Hepatocyte (in vitro differentiated cells): ENCODE results near the gene RGS19.

ENCODE experiments used
- EZH2 ChIP-seq: fragments of 200-600 bp; sonication (generic); IDR thresholded peaks from 2 replicates; pipeline ENCODE4 v1.6.1; 2016; ENCODE audit warnings: antibody characterized with exemption, mild to moderate bottlenecking, borderline replicate concordance
- EZH2phosphoT487 ChIP-seq: fragments of 200-600 bp; sonication (generic); IDR thresholded peaks from one replicate; pipeline ENCODE4 v1.6.1; 2018; ENCODE audit warnings: antibody characterized with exemption, mild to moderate bottlenecking, low read depth, moderate library complexity; ENCODE audit not compliant: unreplicated experiment, severe bottlenecking
- TF ChIP-seq, protein P1 (sequence below): fragments of 200-600 bp; sonication (generic); IDR thresholded peaks from 2 replicates; pipeline ENCODE4 v1.5.1; 2016; ENCODE audit warnings: antibody characterized with exemption, mild to moderate bottlenecking; ENCODE audit not compliant: poor library complexity

DNA sequence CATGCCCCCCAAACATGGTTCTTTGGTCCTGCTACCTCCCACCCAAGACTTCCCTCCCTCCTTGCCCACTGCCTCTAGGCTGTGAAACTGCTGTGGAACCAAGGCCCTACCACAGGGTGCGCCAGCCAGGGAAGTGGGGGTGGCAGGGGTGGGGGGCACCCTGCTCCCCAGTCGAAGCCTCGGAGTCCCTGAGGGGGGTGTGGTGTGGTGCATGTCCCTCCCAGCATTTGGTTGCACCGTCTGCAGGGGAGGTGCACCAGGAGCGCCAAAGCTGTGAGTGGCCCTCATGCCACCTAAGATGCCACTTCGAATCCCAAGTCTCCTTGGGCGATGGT is 1.8 kb downstream of the RGS19 start:
- TF ChIP-seq, protein P1, sequence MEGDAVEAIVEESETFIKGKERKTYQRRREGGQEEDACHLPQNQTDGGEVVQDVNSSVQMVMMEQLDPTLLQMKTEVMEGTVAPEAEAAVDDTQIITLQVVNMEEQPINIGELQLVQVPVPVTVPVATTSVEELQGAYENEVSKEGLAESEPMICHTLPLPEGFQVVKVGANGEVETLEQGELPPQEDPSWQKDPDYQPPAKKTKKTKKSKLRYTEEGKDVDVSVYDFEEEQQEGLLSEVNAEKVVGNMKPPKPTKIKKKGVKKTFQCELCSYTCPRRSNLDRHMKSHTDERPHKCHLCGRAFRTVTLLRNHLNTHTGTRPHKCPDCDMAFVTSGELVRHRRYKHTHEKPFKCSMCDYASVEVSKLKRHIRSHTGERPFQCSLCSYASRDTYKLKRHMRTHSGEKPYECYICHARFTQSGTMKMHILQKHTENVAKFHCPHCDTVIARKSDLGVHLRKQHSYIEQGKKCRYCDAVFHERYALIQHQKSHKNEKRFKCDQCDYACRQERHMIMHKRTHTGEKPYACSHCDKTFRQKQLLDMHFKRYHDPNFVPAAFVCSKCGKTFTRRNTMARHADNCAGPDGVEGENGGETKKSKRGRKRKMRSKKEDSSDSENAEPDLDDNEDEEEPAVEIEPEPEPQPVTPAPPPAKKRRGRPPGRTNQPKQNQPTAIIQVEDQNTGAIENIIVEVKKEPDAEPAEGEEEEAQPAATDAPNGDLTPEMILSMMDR, result no peak
- TF ChIP-seq EZH2, result no peak
- TF ChIP-seq EZH2phosphoT487, result no peak
